Measurements from ENCODE around the gene HDAC4.
A peak's percentile ranks its signal among the peaks of the same experiment; 100 is the strongest.

Gene HDAC4

GRCh38 chr2:239003624-239004273 is 397.1 kb downstream of the HDAC4 start:
- no peaks in the 10 kb centered on the region for H3K36me3 ChIP-seq (ENCODE audit: control insufficient read depth, insufficient read depth, low read length, severe bottlenecking)
- H3K4me3 ChIP-seq (ENCODE audit: low read length) = peak overlapping the region; percentile 75
- H3K9me3 ChIP-seq (ENCODE audit: control insufficient read depth, low read length) = peaks cover 6% of the 10 kb centered on the region
- peaks cover 3% of the 10 kb centered on the region for H3K27me3 ChIP-seq (replicated peaks; ENCODE audit: control insufficient read depth, insufficient read depth, low read length)
- DNase-seq (ENCODE audit: low read depth) = no peak
- peak overlapping the region; percentile 75 for H3K9ac ChIP-seq (ENCODE audit: low read length)
- peaks cover 29% of the 10 kb centered on the region for H3K4me1 ChIP-seq (ENCODE audit: control insufficient read depth, insufficient read depth, low read length)

DNA sequence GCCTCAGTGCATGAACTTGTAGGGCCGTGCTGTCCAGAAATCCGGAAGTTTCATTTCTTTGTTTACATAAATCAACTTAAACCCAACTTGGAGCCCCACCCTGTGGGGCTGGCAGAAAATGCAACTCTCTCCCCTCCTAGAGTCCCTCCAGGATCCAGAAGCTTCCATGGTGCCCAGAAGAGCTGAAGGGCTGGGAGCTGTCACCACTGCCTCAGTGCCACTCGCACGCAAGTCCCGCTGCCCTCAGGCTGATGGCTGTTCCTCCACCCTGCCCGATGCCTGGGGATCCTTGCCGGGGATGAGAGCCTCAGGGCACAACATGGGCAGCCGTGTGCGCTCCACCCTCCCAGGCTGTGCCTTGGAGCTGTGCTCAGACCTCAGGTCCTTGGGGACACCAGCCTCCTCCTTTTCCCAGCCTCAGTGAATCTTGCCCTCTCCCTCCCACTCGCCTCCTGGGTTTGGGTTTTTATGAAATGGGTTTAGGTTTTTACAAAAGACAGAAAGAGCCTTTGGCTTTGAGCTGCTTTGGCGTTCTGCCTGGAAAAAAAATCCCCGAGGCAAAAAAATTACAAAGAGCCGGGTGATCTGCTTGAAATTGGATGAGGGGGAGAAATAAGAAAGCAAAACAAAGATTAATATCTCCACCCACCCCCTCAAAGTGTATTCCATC is 397.7 kb downstream of the HDAC4 start:
- peak overlapping the region; percentile 75 for H3K9ac ChIP-seq (ENCODE audit: low read length)
- peak; percentile 94 for DNase-seq (ENCODE audit: low read depth)

DNA sequence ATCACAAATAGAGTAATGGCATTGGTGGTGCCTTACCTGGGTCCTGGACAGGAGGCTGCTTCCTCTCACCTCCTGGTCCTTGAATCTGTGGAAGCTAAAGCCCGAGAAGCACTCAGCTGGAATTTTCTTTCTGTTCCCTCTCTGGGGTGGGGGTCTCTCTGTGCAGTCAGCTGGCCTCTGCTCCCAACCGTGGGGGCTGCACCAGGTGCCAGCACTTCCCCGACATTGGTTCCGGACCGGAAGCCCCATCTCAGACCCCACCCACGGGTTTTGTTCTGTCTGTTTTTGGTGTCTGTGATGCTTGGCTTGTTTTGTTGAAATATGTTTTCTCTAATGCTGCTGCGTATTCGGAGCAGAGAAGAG is 398.2 kb downstream of the HDAC4 start:
- Histone ChIP-seq H3K9me3 (ENCODE audit: control insufficient read depth, low read length) (peaks cover 6% of the 10 kb centered on the region), H3K36me3 (ENCODE audit: control insufficient read depth, insufficient read depth, low read length, severe bottlenecking) (no peaks in the 10 kb centered on the region), H3K27me3 (replicated peaks; ENCODE audit: control insufficient read depth, insufficient read depth, low read length) (no peaks in the 10 kb centered on the region), H3K4me1 (ENCODE audit: control insufficient read depth, insufficient read depth, low read length) (peaks cover 31% of the 10 kb centered on the region), H3K9ac (ENCODE audit: low read length) (peak overlapping the region; percentile 75), H3K4me3 (ENCODE audit: low read length) (peak overlapping the region; percentile 75)
- DNase-seq (ENCODE audit: low read depth) = no peak

More for the DNA sequence above, 397.7 kb downstream of the HDAC4 start:
- Histone ChIP-seq H3K4me1 (ENCODE audit: control insufficient read depth, insufficient read depth, low read length) (peaks cover 31% of the 10 kb centered on the region), H3K27me3 (replicated peaks; ENCODE audit: control insufficient read depth, insufficient read depth, low read length) (peaks cover 1% of the 10 kb centered on the region), H3K4me3 (ENCODE audit: low read length) (peak overlapping the region; percentile 75), H3K9me3 (ENCODE audit: control insufficient read depth, low read length) (peaks cover 6% of the 10 kb centered on the region), H3K36me3 (ENCODE audit: control insufficient read depth, insufficient read depth, low read length, severe bottlenecking) (no peaks in the 10 kb centered on the region)

DNA sequence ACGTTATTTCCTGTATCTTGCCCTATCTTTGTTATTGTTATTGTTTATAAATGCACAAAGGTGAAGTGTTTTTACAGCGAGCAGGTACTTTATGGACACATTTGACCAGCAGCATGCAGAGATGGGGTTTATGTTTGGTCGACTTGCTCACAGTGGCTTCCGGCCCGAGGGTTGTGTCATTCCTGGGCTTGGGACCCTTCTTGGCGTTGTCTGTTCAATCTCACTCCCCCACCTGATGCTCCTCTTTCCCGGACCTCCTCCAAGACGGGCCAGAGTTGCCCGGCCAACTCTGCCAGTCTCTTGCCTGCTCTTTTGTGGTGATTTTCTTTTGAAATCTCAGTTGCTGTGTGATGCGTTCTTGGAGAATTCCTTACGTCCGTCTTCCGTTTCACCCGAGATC is 399.0 kb downstream of the HDAC4 start:
- DNase-seq (ENCODE audit: low read depth) = no peak
- Histone ChIP-seq H3K9me3 (ENCODE audit: control insufficient read depth, low read length) (peaks cover 6% of the 10 kb centered on the region), H3K4me3 (ENCODE audit: low read length) (no peak overlapping the region), H3K27me3 (replicated peaks; ENCODE audit: control insufficient read depth, insufficient read depth, low read length) (no peaks in the 10 kb centered on the region), H3K4me1 (ENCODE audit: control insufficient read depth, insufficient read depth, low read length) (peaks cover 31% of the 10 kb centered on the region), H3K9ac (ENCODE audit: low read length) (no peak overlapping the region), H3K36me3 (ENCODE audit: control insufficient read depth, insufficient read depth, low read length, severe bottlenecking) (no peaks in the 10 kb centered on the region)

DNA sequence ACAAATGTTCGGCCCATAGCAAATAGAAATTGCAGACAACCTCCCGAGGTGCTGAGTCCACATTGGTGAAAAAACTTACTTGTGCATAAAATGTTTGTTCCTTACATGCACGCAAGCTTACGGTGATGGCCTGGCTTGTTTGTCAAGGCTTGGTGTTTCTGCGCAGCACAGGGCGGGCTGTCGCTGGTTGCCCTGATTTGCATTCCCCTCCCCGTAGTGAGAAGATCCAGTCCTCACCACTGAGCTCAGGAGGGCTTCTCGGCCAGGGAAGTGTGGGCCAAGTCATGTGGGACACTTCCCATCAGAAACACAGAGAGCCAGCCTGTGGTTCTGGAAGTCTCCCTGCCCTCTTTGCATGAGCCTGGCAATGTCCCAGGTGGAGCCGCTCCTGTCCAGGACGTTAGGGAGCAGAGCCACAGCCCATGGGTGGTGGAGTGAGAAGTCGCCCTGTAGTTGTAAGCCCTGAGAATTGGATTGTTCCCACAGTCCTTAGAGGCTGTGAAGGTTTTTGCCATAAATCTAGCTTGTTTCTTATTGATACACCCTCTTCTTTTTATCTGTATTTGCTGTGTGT is 400.2 kb downstream of the HDAC4 start:
- Histone ChIP-seq H3K9me3 (ENCODE audit: control insufficient read depth, low read length) (peaks cover 6% of the 10 kb centered on the region), H3K4me1 (ENCODE audit: control insufficient read depth, insufficient read depth, low read length) (peaks cover 33% of the 10 kb centered on the region), H3K4me3 (ENCODE audit: low read length) (no peak overlapping the region), H3K36me3 (ENCODE audit: control insufficient read depth, insufficient read depth, low read length, severe bottlenecking) (no peaks in the 10 kb centered on the region), H3K9ac (ENCODE audit: low read length) (no peak overlapping the region), H3K27me3 (replicated peaks; ENCODE audit: control insufficient read depth, insufficient read depth, low read length) (no peaks in the 10 kb centered on the region)
- DNase-seq (ENCODE audit: low read depth) = no peak

- no peak for DNase-seq (ENCODE audit: low read depth)
- peaks cover 6% of the 10 kb centered on the region for H3K9me3 ChIP-seq (ENCODE audit: control insufficient read depth, low read length)
- H3K36me3 ChIP-seq (ENCODE audit: control insufficient read depth, insufficient read depth, low read length, severe bottlenecking) = no peaks in the 10 kb centered on the region
- H3K9ac ChIP-seq (ENCODE audit: low read length) = no peak overlapping the region
- H3K4me1 ChIP-seq (ENCODE audit: control insufficient read depth, insufficient read depth, low read length) = peaks cover 38% of the 10 kb centered on the region
- H3K27me3 ChIP-seq (replicated peaks; ENCODE audit: control insufficient read depth, insufficient read depth, low read length) = no peaks in the 10 kb centered on the region
- H3K4me3 ChIP-seq (ENCODE audit: low read length) = no peak overlapping the region
These were observed 400.7 kb downstream of the HDAC4 start for GRCh38 chr2:239000089-239000488.

GRCh38 chr2:238999291-238999741 is 401.5 kb downstream of the HDAC4 start:
- Histone ChIP-seq H3K4me3 (ENCODE audit: low read length) (no peak overlapping the region), H3K9me3 (ENCODE audit: control insufficient read depth, low read length) (peaks cover 10% of the 10 kb centered on the region), H3K27me3 (replicated peaks; ENCODE audit: control insufficient read depth, insufficient read depth, low read length) (no peaks in the 10 kb centered on the region), H3K4me1 (ENCODE audit: control insufficient read depth, insufficient read depth, low read length) (peaks cover 39% of the 10 kb centered on the region), H3K36me3 (ENCODE audit: control insufficient read depth, insufficient read depth, low read length, severe bottlenecking) (no peaks in the 10 kb centered on the region), H3K9ac (ENCODE audit: low read length) (no peak overlapping the region)
- no peak for DNase-seq (ENCODE audit: low read depth)

DNA sequence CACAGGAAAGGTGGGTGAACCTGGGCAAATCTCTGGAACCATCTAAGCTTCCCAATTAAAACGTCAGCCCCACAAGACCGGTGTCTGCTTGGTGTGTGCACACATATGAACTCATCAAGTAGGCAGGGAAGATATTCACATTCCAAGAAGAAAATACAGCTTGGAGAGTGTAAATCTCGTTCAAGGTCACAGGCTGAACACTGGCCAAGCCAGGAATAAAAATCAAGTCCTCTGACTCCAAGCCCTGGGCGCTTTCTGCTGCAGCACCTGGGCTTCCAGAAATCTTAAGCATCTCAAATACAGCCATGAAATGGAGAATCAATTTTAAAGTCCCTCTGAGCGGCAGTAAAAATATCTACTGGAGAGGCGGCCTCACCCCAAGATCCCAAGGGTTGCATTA is 402.0 kb downstream of the HDAC4 start:
- Histone ChIP-seq H3K36me3 (ENCODE audit: control insufficient read depth, insufficient read depth, low read length, severe bottlenecking) (no peaks in the 10 kb centered on the region), H3K9ac (ENCODE audit: low read length) (no peak overlapping the region), H3K4me1 (ENCODE audit: control insufficient read depth, insufficient read depth, low read length) (peaks cover 38% of the 10 kb centered on the region), H3K9me3 (ENCODE audit: control insufficient read depth, low read length) (peaks cover 15% of the 10 kb centered on the region), H3K27me3 (replicated peaks; ENCODE audit: control insufficient read depth, insufficient read depth, low read length) (no peaks in the 10 kb centered on the region), H3K4me3 (ENCODE audit: low read length) (no peak overlapping the region)
- no peak for DNase-seq (ENCODE audit: low read depth)

Data from adipocyte (in vitro differentiated cells).